IPS-NIHi7 (cell line): ENCODE data around the gene IQCB1.
"Not testable (repeated sequence)": the region's sequence is repeated elsewhere in the genome, so short reads cannot be mapped to it uniquely, and the experiment has no call there.

Experiments used
- DNase-seq: peaks from one replicate; pipeline ENCODE4 v3.0.0; 2012; ENCODE audit warnings: mixed read lengths; ENCODE audit errors: extremely low spot score

The IQCB1 gene

GRCh38 chr3:121834671-121835464 lies at the start of gene IQCB1, which contains the start of gene EAF2:
Gene IQCB1, minus strand, starts transcription at chr3:121835060. Its CDS starts 6,100 bp downstream, at chr3:121828960.
Gene EAF2, plus strand, starts transcription at chr3:121835209. Its CDS starts 77 bp downstream, at chr3:121835286.
- peak; percentile 100 for DNase-seq

- peak; percentile 57 for DNase-seq
Observed at GRCh38 chr3:121883507-121883906, 48.6 kb upstream of the IQCB1 start.

GRCh38 chr3:121878411-121878810 lies 43.6 kb upstream of the IQCB1 start:
- no peak for DNase-seq

- no peak for DNase-seq
Observed at GRCh38 chr3:121871430-121871829, 36.6 kb upstream of the IQCB1 start.

GRCh38 chr3:121870717-121871116 lies 35.9 kb upstream of the IQCB1 start:
- DNase-seq, result no peak

GRCh38 chr3:121869736-121870135 lies 34.9 kb upstream of the IQCB1 start:
- DNase-seq, result no peak

GRCh38 chr3:121863801-121864200 lies 28.9 kb upstream of the IQCB1 start:
- DNase-seq, result no peak

- not testable (repeated sequence) for DNase-seq
Observed at GRCh38 chr3:121863247-121863646, 28.4 kb upstream of the IQCB1 start.

GRCh38 chr3:121857778-121858177 lies 22.9 kb upstream of the IQCB1 start:
- DNase-seq, result not testable (repeated sequence)

- peak; percentile 54 for DNase-seq
Observed at GRCh38 chr3:121855555-121855954, 20.7 kb upstream of the IQCB1 start.

GRCh38 chr3:121852256-121852655 lies 17.4 kb upstream of the IQCB1 start:
- DNase-seq, result no peak

- no peak for DNase-seq
Observed at GRCh38 chr3:121844892-121845291, 10.0 kb upstream of the IQCB1 start.

GRCh38 chr3:121839962-121840361 lies 5.1 kb upstream of the IQCB1 start:
- DNase-seq, result no peak

- no peak for DNase-seq
Observed at GRCh38 chr3:121836481-121836880, 1.6 kb upstream of the IQCB1 start.

GRCh38 chr3:121836064-121836463 lies 1.2 kb upstream of the IQCB1 start:
- DNase-seq, result no peak

GRCh38 chr3:121835465-121835801 lies 573 bp upstream of the IQCB1 start:
- no peak for DNase-seq

- peak; percentile 33 for DNase-seq
Observed at GRCh38 chr3:121834157-121834670, 646 bp downstream of the IQCB1 start.

- no peak for DNase-seq
Observed at GRCh38 chr3:121822973-121823372, 11.9 kb downstream of the IQCB1 start.

- DNase-seq, result no peak
Observed at GRCh38 chr3:121821421-121822199, 13.2 kb downstream of the IQCB1 start.

- DNase-seq, result no peak
Observed at GRCh38 chr3:121819236-121819635, 15.6 kb downstream of the IQCB1 start.

GRCh38 chr3:121818578-121818977 lies 16.3 kb downstream of the IQCB1 start:
- DNase-seq, result no peak

- DNase-seq, result no peak
Observed at GRCh38 chr3:121817753-121818152, 17.1 kb downstream of the IQCB1 start.

GRCh38 chr3:121809249-121809648 lies 25.6 kb downstream of the IQCB1 start:
- no peak for DNase-seq
